SK-N-SH treated with all-trans-retinoic acid at 6 μM for 48 hours (cell line): Measurements from ENCODE around the gene CCDC73.

Source experiments
- ARNTL ChIP-seq: fragments of 450-650 bp; formaldehyde crosslinking; IDR thresholded peaks from 2 replicates; pipeline ENCODE4 v1.5.0; 2020; ENCODE audit warnings: low read depth, mild to moderate bottlenecking, moderate library complexity, borderline replicate concordance
- BACH2 ChIP-seq: fragments of 250-450 bp; sonication (Bioruptor Pico); IDR thresholded peaks from 2 replicates; pipeline ENCODE4 v1.9.0; 2021; ENCODE audit warnings: mild to moderate bottlenecking, borderline replicate concordance
- CSDC2 ChIP-seq: fragments of 250-450 bp; sonication (Bioruptor Pico); IDR thresholded peaks from 2 replicates; pipeline ENCODE4 v1.5.0; 2020; ENCODE audit warnings: mild to moderate bottlenecking, moderate library complexity
- ISL1 ChIP-seq: fragments of 250-450 bp; sonication (Bioruptor Pico); IDR thresholded peaks from 2 replicates; pipeline ENCODE4 v2.1.2; 2022; ENCODE audit warnings: mild to moderate bottlenecking, moderate library complexity
- TCF4 ChIP-seq: fragments of 250-450 bp; sonication (Bioruptor Pico); IDR thresholded peaks from 2 replicates; pipeline ENCODE4 v1.8.0; 2021; ENCODE audit warnings: mild to moderate bottlenecking, moderate library complexity, borderline replicate concordance
- TOX ChIP-seq: fragments of 250-450 bp; sonication (Bioruptor Pico); IDR thresholded peaks from 2 replicates; pipeline ENCODE4 v1.8.0; 2021; ENCODE audit warnings: mild to moderate bottlenecking, moderate library complexity, borderline replicate concordance
- ZC3H10 ChIP-seq: fragments of 250-450 bp; sonication (Bioruptor Pico); IDR thresholded peaks from 2 replicates; pipeline ENCODE4 v1.5.1; 2021; ENCODE audit warnings: mild to moderate bottlenecking, moderate library complexity
- ZFP3 ChIP-seq: fragments of 250-450 bp; sonication (Bioruptor Pico); IDR thresholded peaks from 2 replicates; pipeline ENCODE4 v1.5.0; 2020; ENCODE audit warnings: mild to moderate bottlenecking, moderate library complexity
- ZNF565 ChIP-seq: fragments of 450-650 bp; formaldehyde crosslinking; conservative IDR thresholded peaks from 2 replicates; pipeline ENCODE4 v1.5.0; 2020; ENCODE audit warnings: low read depth, mild to moderate bottlenecking, moderate library complexity
- TF ChIP-seq, protein P1 (sequence below): fragments of 250-450 bp; sonication (Bioruptor Pico); IDR thresholded peaks from 2 replicates; pipeline ENCODE4 v1.8.0; 2020; ENCODE audit warnings: mild to moderate bottlenecking, moderate library complexity, borderline replicate concordance
- TF ChIP-seq, protein P2 (sequence below): fragments of 250-450 bp; sonication (Bioruptor Pico); IDR thresholded peaks from 2 replicates; pipeline ENCODE4 v1.5.1; 2020; ENCODE audit warnings: low read depth, mild to moderate bottlenecking, moderate library complexity

DNA sequence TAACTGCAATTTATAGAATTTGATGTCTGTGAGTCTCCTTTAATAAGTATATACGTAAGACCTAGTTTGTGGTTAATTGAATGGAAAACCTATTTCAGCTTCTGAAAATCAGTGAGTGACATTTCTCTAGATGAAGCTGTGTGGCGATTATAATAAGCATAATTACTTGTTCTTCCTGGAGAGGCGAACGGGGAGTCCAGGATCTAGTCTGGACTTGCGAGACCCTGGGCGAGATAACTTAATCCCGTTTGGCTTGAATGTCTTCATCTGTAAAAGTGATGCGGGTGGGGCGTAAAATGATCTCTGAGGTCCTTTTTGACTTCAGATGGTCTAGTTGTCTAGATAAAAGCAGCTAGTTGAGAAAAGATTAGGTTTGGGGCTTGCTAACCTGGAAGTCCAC lies 36.3 kb upstream of the CCDC73 start:
- TF ChIP-seq TOX (CRISPR knock-in tag) (no peak), ZFP3 (CRISPR knock-in tag) (no peak), ZNF565 (no peak), ZC3H10 (CRISPR knock-in tag) (no peak), BACH2 (CRISPR knock-in tag) (no peak), ISL1 (CRISPR knock-in tag) (no peak), TCF4 (CRISPR knock-in tag) (no peak), ARNTL (no peak), CSDC2 (CRISPR knock-in tag) (no peak)
- TF ChIP-seq, protein P1, sequence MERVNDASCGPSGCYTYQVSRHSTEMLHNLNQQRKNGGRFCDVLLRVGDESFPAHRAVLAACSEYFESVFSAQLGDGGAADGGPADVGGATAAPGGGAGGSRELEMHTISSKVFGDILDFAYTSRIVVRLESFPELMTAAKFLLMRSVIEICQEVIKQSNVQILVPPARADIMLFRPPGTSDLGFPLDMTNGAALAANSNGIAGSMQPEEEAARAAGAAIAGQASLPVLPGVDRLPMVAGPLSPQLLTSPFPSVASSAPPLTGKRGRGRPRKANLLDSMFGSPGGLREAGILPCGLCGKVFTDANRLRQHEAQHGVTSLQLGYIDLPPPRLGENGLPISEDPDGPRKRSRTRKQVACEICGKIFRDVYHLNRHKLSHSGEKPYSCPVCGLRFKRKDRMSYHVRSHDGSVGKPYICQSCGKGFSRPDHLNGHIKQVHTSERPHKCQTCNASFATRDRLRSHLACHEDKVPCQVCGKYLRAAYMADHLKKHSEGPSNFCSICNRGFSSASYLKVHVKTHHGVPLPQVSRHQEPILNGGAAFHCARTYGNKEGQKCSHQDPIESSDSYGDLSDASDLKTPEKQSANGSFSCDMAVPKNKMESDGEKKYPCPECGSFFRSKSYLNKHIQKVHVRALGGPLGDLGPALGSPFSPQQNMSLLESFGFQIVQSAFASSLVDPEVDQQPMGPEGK (CRISPR knock-in tag), result no peak
- TF ChIP-seq, protein P2, sequence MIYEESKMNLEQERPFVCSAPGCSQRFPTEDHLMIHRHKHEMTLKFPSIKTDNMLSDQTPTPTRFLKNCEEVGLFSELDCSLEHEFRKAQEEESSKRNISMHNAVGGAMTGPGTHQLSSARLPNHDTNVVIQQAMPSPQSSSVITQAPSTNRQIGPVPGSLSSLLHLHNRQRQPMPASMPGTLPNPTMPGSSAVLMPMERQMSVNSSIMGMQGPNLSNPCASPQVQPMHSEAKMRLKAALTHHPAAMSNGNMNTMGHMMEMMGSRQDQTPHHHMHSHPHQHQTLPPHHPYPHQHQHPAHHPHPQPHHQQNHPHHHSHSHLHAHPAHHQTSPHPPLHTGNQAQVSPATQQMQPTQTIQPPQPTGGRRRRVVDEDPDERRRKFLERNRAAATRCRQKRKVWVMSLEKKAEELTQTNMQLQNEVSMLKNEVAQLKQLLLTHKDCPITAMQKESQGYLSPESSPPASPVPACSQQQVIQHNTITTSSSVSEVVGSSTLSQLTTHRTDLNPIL (CRISPR knock-in tag), result no peak
